Ascending aorta (tissue), 2 donors: ENCODE data around the gene MSX1. TPM values are rescaled to one million over a fixed set of nuclear protein-coding genes. Genes with fewer than 3 reads are reported as not detected.

Experiments
- DNase-seq, 2 donors: peaks; one replicate each; pipeline ENCODE4 v3.0.0-alpha.2; 2019; ENCODE audit warnings: low spot score in 2 of 2
- H3K27ac ChIP-seq, 2 donors: fragments of 200-600 bp; sonication (generic); one replicate each; pipeline ENCODE4 v1.5.1; 2016 to 2017; ENCODE audit warnings: mild to moderate bottlenecking in 1 of 2
- H3K27me3 ChIP-seq: fragments of 200-600 bp; sonication (generic); one replicate; pipeline ENCODE4 v1.5.1; 2017
- H3K36me3 ChIP-seq, 2 donors: fragments of 200-600 bp; sonication (generic); one replicate each; pipeline ENCODE4 v1.5.1; 2016
- H3K4me1 ChIP-seq, 2 donors: fragments of 200-600 bp; sonication (generic); one replicate each; pipeline ENCODE4 v1.5.1; 2016 to 2017; ENCODE audit warnings: mild to moderate bottlenecking in 1 of 2
- H3K4me3 ChIP-seq, 2 donors: fragments of 200-600 bp; sonication (generic); one replicate each; pipeline ENCODE4 v1.5.1; 2016 to 2017; ENCODE audit warnings: mild to moderate bottlenecking in 1 of 2
- H3K9me3 ChIP-seq, 2 donors: fragments of 200-600 bp; sonication (generic); one replicate each; pipeline ENCODE4 v1.5.1; 2016
- CTCF ChIP-seq, 3 experiments: fragments of 200-600 bp in 2 of 3; fragments of 450-650 bp in 1 of 3; sonication (generic) in 2 of 3; IDR thresholded peaks; one replicate each; pipeline ENCODE4 v1.5.1; 2016 to 2019; ENCODE audit warnings: antibody characterized with exemption in 3 of 3, mild to moderate bottlenecking in 1 of 3, moderate library complexity in 1 of 3
- intact Hi-C: fragments of 100-400 bp; cut with DNase I; formaldehyde crosslinking; loops from one replicate; pipeline ENCODE4 v1.15.1; 2023
- total RNA-seq: library from RNA; depleted of rRNA; stranded (reverse); fragments of >200 nt; gene quantifications from one replicate; pipeline ENCODE4 v1.1.0, GENCODE V29; 2016

Gene MSX1
- total RNA-seq, 1 donor from 2014 or later, result 26.0 TPM

- Histone ChIP-seq H3K9me3 (no peaks in the 10 kb centered on the region), H3K36me3 (no peaks in the 10 kb centered on the region), H3K4me3 (no peak overlapping the region), H3K27ac (no peak overlapping the region), H3K4me1 (no peaks in the 10 kb centered on the region), H3K27me3 (peaks cover 8% of the 10 kb centered on the region)
- peak in 1 of 2 donors; percentile 55 for DNase-seq
- intact Hi-C loops, result no loop called here
- no peak for TF ChIP-seq CTCF (IDR thresholded peaks at IDR 0.05)
Measured at GRCh38 chr4:4849106-4849505, 10.4 kb upstream of the MSX1 start.

GRCh38 chr4:4849524-4850193 lies 9.8 kb upstream of the MSX1 start:
- no peaks in the 10 kb centered on the region for H3K4me1 ChIP-seq
- no peaks in the 10 kb centered on the region for H3K9me3 ChIP-seq
- H3K27ac ChIP-seq, result no peak overlapping the region
- no peak for DNase-seq
- TF ChIP-seq CTCF (IDR thresholded peaks at IDR 0.05), result no peak
- H3K4me3 ChIP-seq, result no peak overlapping the region
- no peaks in the 10 kb centered on the region for H3K36me3 ChIP-seq
- H3K27me3 ChIP-seq, result peaks cover 12% of the 10 kb centered on the region
- intact Hi-C loops, result loop anchor here (10.0 kb wide), 1 partner anchor 305 kb away; the partner anchor contains the start of gene STX18

- Histone ChIP-seq H3K4me1 (no peaks in the 10 kb centered on the region), H3K4me3 (no peak overlapping the region), H3K27me3 (peaks cover 20% of the 10 kb centered on the region), H3K27ac (no peak overlapping the region), H3K9me3 (no peaks in the 10 kb centered on the region), H3K36me3 (no peaks in the 10 kb centered on the region)
- no peak for DNase-seq
- TF ChIP-seq CTCF (IDR thresholded peaks at IDR 0.05), result no peak
- intact Hi-C loops, result loop anchor here (10.0 kb wide), 1 partner anchor 306 kb away; the partner anchor contains the start of gene STX18
Measured at GRCh38 chr4:4851081-4851480, 8.4 kb upstream of the MSX1 start.

- intact Hi-C loops, result loop anchor here (10.0 kb wide), 1 partner anchor 307 kb away; the partner anchor contains the start of gene STX18
- H3K27me3 ChIP-seq, result peaks cover 20% of the 10 kb centered on the region
- H3K9me3 ChIP-seq, result no peaks in the 10 kb centered on the region
- DNase-seq, result no peak
- no peaks in the 10 kb centered on the region for H3K36me3 ChIP-seq
- H3K4me1 ChIP-seq, result peaks cover 0 to 4% of the 10 kb centered on the region in 2 donors
- H3K27ac ChIP-seq, result no peak overlapping the region
- no peak for TF ChIP-seq CTCF (IDR thresholded peaks at IDR 0.05)
- no peak overlapping the region for H3K4me3 ChIP-seq
Measured at GRCh38 chr4:4851906-4852305, 7.6 kb upstream of the MSX1 start.

- peaks cover 0 to 5% of the 10 kb centered on the region in 2 donors for H3K4me1 ChIP-seq
- no peaks in the 10 kb centered on the region for H3K36me3 ChIP-seq
- H3K27ac ChIP-seq, result peak overlapping the region in 1 of 2 donors; percentile 34
- DNase-seq, result peak in 1 of 2 donors; percentile 74
- peak overlapping the region; percentile 44 to 67 for H3K4me3 ChIP-seq
- H3K9me3 ChIP-seq, result no peaks in the 10 kb centered on the region
- intact Hi-C loops, result loop anchor here (10.0 kb wide), 1 partner anchor 308 kb away; the partner anchor contains the start of gene STX18
- peaks cover 22% of the 10 kb centered on the region for H3K27me3 ChIP-seq
- peak in 2 of 3 experiments; percentile 9 to 10 for TF ChIP-seq CTCF (IDR thresholded peaks at IDR 0.05)
Measured at GRCh38 chr4:4852591-4853362, 6.7 kb upstream of the MSX1 start.
